T-helper 17 cell (primary cell): ENCODE measurements around the gene PLEKHM3. TPM values are rescaled to one million over a fixed set of nuclear protein-coding genes. Genes with fewer than 3 reads are reported as not detected.

Experiments
- ATAC-seq: fragments of 150-1000 bp; cut with Tn5 transposase; 2 replicates; pipeline ENCODE4 v1.10.0; 2021; ENCODE audit warnings: mild to moderate bottlenecking, moderate library complexity
- DNase-seq, 3 donors: peaks; one replicate each; pipeline versions ENCODE4 v3.0.0 to v3.0.0-alpha.2; 2020 to 2021
- H3K9me3 ChIP-seq: one replicate; pipeline ENCODE4 v1.7.0; 2013; ENCODE audit warnings: low read length, mild to moderate bottlenecking; ENCODE audit not compliant: control insufficient read depth, poor library complexity, severe bottlenecking
- H3K27ac Mint-ChIP-seq: one replicate; pipeline ENCODE4 v1.8.0; 2022; ENCODE audit warnings: mild to moderate bottlenecking, moderate library complexity, mixed read lengths
- H3K27me3 Mint-ChIP-seq: one replicate; pipeline ENCODE4 v1.8.0; 2022; ENCODE audit warnings: mixed read lengths
- H3K36me3 Mint-ChIP-seq: one replicate; pipeline ENCODE4 v1.8.0; 2022; ENCODE audit warnings: low read depth, mixed read lengths
- H3K4me1 Mint-ChIP-seq: one replicate; pipeline ENCODE4 v1.8.0; 2022; ENCODE audit warnings: mild to moderate bottlenecking, mixed read lengths
- H3K4me3 Mint-ChIP-seq: one replicate; pipeline ENCODE4 v1.8.0; 2022; ENCODE audit warnings: mild to moderate bottlenecking, moderate library complexity, mixed read lengths
- total RNA-seq, 4 donors: library from RNA in 2 of 4; stranded (reverse) in 2 of 4; gene quantifications; one replicate each; pipeline ENCODE4 v1.2.3 and lab custom pipeline; 2022 to 2026

Gene PLEKHM3
- total RNA-seq, 2 donors from 2014 or later: 14.3 to 14.4 TPM

GRCh38 chr2:207995887-207996286 is 29.4 kb downstream of the PLEKHM3 start:
- H3K4me3 Mint-ChIP-seq: no peak overlapping the region
- no peak overlapping the region for H3K27ac Mint-ChIP-seq
- no peaks in the 10 kb centered on the region for H3K27me3 Mint-ChIP-seq
- H3K9me3 ChIP-seq: no peaks in the 10 kb centered on the region
- DNase-seq (no peak), ATAC-seq (no peak)
- peaks cover 10% of the 10 kb centered on the region for H3K4me1 Mint-ChIP-seq
- H3K36me3 Mint-ChIP-seq: peaks cover 11% of the 10 kb centered on the region

- H3K27ac Mint-ChIP-seq: no peak overlapping the region
- no peaks in the 10 kb centered on the region for H3K27me3 Mint-ChIP-seq
- ATAC-seq (no peak), DNase-seq (no peak)
- no peaks in the 10 kb centered on the region for H3K9me3 ChIP-seq
- peaks cover 2% of the 10 kb centered on the region for H3K36me3 Mint-ChIP-seq
- H3K4me1 Mint-ChIP-seq: peaks cover 10% of the 10 kb centered on the region
- H3K4me3 Mint-ChIP-seq: no peak overlapping the region
Measured at GRCh38 chr2:207993151-207993763, 32.1 kb downstream of the PLEKHM3 start.

GRCh38 chr2:207991944-207992343 is 33.4 kb downstream of the PLEKHM3 start:
- ATAC-seq: no peak

GRCh38 chr2:207990784-207991183 is 34.5 kb downstream of the PLEKHM3 start:
- ATAC-seq (no peak), DNase-seq (no peak)
- no peak overlapping the region for H3K4me3 Mint-ChIP-seq
- peaks cover 2% of the 10 kb centered on the region for H3K36me3 Mint-ChIP-seq
- H3K9me3 ChIP-seq: no peaks in the 10 kb centered on the region
- no peaks in the 10 kb centered on the region for H3K4me1 Mint-ChIP-seq
- H3K27ac Mint-ChIP-seq: no peak overlapping the region
- H3K27me3 Mint-ChIP-seq: no peaks in the 10 kb centered on the region

More at GRCh38 chr2:207991944-207992343, 33.4 kb downstream of the PLEKHM3 start:
- H3K36me3 Mint-ChIP-seq: peaks cover 2% of the 10 kb centered on the region
- H3K27me3 Mint-ChIP-seq: no peaks in the 10 kb centered on the region
- no peak overlapping the region for H3K4me3 Mint-ChIP-seq
- H3K9me3 ChIP-seq: no peaks in the 10 kb centered on the region
- no peak overlapping the region for H3K27ac Mint-ChIP-seq
- peaks cover 6% of the 10 kb centered on the region for H3K4me1 Mint-ChIP-seq
- DNase-seq: no peak

- no peak overlapping the region for H3K27ac Mint-ChIP-seq
- no peaks in the 10 kb centered on the region for H3K9me3 ChIP-seq
- DNase-seq (no peak), ATAC-seq (no peak)
- peaks cover 6% of the 10 kb centered on the region for H3K4me1 Mint-ChIP-seq
- H3K27me3 Mint-ChIP-seq: no peaks in the 10 kb centered on the region
- H3K36me3 Mint-ChIP-seq: peaks cover 4% of the 10 kb centered on the region
- no peak overlapping the region for H3K4me3 Mint-ChIP-seq
Measured at GRCh38 chr2:207988975-207989374, 36.4 kb downstream of the PLEKHM3 start.

GRCh38 chr2:207987025-207987716 is 38.2 kb downstream of the PLEKHM3 start:
- H3K36me3 Mint-ChIP-seq: peaks cover 4% of the 10 kb centered on the region
- H3K4me1 Mint-ChIP-seq: peaks cover 11% of the 10 kb centered on the region
- H3K27ac Mint-ChIP-seq: no peak overlapping the region
- DNase-seq: no peak
- H3K27me3 Mint-ChIP-seq: no peaks in the 10 kb centered on the region
- no peak overlapping the region for H3K4me3 Mint-ChIP-seq
- H3K9me3 ChIP-seq: no peaks in the 10 kb centered on the region
- ATAC-seq: peak; percentile 63

- peaks cover 4% of the 10 kb centered on the region for H3K36me3 Mint-ChIP-seq
- peak overlapping the region; percentile 42 for H3K4me3 Mint-ChIP-seq
- peak overlapping the region; percentile 43 for H3K27ac Mint-ChIP-seq
- DNase-seq: no peak
- H3K4me1 Mint-ChIP-seq: peaks cover 13% of the 10 kb centered on the region
- H3K27me3 Mint-ChIP-seq: no peaks in the 10 kb centered on the region
- H3K9me3 ChIP-seq: no peaks in the 10 kb centered on the region
- ATAC-seq: no peak
Measured at GRCh38 chr2:207984765-207985480, 40.4 kb downstream of the PLEKHM3 start.

GRCh38 chr2:207983641-207984042 is 41.7 kb downstream of the PLEKHM3 start:
- H3K4me3 Mint-ChIP-seq: no peak overlapping the region
- H3K27me3 Mint-ChIP-seq: no peaks in the 10 kb centered on the region
- peaks cover 4% of the 10 kb centered on the region for H3K36me3 Mint-ChIP-seq
- DNase-seq (no peak), ATAC-seq (peak; percentile 42)
- H3K9me3 ChIP-seq: no peaks in the 10 kb centered on the region
- peak overlapping the region; percentile 43 for H3K27ac Mint-ChIP-seq
- H3K4me1 Mint-ChIP-seq: peaks cover 14% of the 10 kb centered on the region

GRCh38 chr2:207978177-207978948 is 47.0 kb downstream of the PLEKHM3 start:
- Mint-ChIP-seq H3K27me3 (no peaks in the 10 kb centered on the region), H3K27ac (no peak overlapping the region), H3K36me3 (peaks cover 6% of the 10 kb centered on the region), H3K4me1 (peaks cover 16% of the 10 kb centered on the region), H3K4me3 (no peak overlapping the region)
- ATAC-seq (no peak), DNase-seq (no peak)
- no peaks in the 10 kb centered on the region for H3K9me3 ChIP-seq

- peaks cover 6% of the 10 kb centered on the region for H3K36me3 Mint-ChIP-seq
- no peaks in the 10 kb centered on the region for H3K27me3 Mint-ChIP-seq
- no peak for DNase-seq
Measured at GRCh38 chr2:207975921-207976320, 49.4 kb downstream of the PLEKHM3 start.

GRCh38 chr2:207974216-207974605 is 51.1 kb downstream of the PLEKHM3 start:
- H3K36me3 Mint-ChIP-seq: peaks cover 6% of the 10 kb centered on the region
- DNase-seq (no peak), ATAC-seq (no peak)
- H3K4me1 Mint-ChIP-seq: peaks cover 26% of the 10 kb centered on the region
- no peaks in the 10 kb centered on the region for H3K9me3 ChIP-seq
- no peaks in the 10 kb centered on the region for H3K27me3 Mint-ChIP-seq
- no peak overlapping the region for H3K27ac Mint-ChIP-seq
- H3K4me3 Mint-ChIP-seq: no peak overlapping the region

More at GRCh38 chr2:207975921-207976320, 49.4 kb downstream of the PLEKHM3 start:
- Mint-ChIP-seq H3K4me3 (no peak overlapping the region), H3K27ac (no peak overlapping the region), H3K4me1 (peaks cover 21% of the 10 kb centered on the region)
- no peaks in the 10 kb centered on the region for H3K9me3 ChIP-seq
- ATAC-seq: no peak

GRCh38 chr2:207970826-207971180 is 54.5 kb downstream of the PLEKHM3 start:
- ATAC-seq: no peak

More at GRCh38 chr2:207970826-207971180, 54.5 kb downstream of the PLEKHM3 start:
- no peak for DNase-seq
- no peaks in the 10 kb centered on the region for H3K9me3 ChIP-seq
- Mint-ChIP-seq H3K36me3 (peaks cover 6% of the 10 kb centered on the region), H3K27ac (no peak overlapping the region), H3K4me1 (peaks cover 24% of the 10 kb centered on the region), H3K27me3 (no peaks in the 10 kb centered on the region), H3K4me3 (no peak overlapping the region)
